Measurements from ENCODE around the gene OR4D2.

OR4D2 gene

DNA sequence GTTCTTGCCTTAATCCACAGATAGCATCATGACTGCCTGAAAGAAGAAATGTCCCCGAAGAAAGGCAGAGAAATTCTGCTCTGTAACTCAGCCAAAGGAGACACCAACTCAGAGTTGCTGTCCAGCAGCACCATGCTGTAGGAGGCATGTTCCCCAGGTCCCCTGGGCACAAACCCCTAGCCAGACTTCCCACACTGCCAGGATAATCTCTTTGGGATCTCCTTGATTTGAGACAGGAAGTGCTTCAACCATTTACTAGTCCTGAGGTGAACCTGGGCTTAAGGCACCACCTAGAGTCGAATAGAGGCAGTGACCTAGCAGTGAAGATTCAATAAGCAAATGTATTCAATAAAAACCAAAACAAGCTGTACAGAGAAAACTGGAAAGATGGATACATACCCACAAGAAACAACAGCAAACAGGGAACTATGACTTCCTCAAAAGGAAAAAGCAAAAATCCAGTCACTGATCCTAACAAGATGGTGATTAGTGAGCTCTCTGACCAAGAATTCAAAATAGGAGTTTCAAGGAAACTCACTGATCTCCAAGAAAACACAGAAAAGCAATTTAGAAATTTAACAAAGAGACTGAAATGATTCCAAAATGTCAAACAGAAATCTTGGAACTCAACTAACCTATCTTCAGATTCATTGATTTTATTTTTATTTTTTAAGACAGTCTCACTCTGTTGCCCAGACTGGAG, 5.7 kb downstream of the OR4D2 start:
- peak in 2 of 3 donors; percentile 10 to 14 for DNase-seq (ENCODE audit: low read depth in 3 of 3, low spot score in 1 of 3)

DNA sequence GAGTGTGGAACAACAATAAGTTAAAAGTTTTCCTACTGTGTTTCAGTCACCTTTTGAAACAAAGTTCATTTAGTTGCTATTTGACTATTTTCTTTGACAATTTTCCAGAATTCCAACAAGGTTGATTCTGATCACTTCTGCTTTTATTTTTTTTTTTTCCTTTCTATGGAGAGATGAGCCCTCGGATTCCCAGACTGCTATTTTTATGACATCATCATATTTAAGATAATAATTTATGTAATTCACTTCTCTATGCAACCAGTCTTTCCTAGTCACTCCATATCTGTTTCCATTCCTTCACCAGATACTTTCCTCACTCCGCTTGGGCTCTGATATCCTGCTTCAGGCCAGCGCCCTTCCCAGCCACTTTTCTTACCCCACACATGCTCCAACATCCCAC, 8.1 kb downstream of the OR4D2 start:
- DNase-seq (ENCODE audit: low read depth in 3 of 3, low spot score in 1 of 3) = no peak

DNA sequence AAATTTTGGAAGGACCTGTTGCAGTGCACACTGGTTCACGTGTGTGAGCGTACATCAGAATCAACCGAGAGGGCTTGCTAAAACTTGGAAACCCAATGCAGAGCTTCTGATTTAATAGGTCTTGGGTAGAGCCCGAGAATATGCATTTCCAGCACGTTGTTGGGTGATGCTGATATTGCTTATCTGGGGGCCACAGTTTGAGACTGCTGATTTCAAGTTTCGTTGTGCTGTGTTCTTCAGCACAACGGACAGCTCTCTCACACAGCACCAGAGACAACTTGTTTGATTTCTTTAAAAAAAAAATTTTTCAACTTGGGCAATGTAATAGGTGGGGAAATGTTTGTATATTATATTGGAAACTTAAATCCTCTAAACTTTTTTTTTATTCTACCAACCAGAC, 9.4 kb downstream of the OR4D2 start:
- no peak for DNase-seq (ENCODE audit: low read depth in 3 of 3, low spot score in 1 of 3)

DNA sequence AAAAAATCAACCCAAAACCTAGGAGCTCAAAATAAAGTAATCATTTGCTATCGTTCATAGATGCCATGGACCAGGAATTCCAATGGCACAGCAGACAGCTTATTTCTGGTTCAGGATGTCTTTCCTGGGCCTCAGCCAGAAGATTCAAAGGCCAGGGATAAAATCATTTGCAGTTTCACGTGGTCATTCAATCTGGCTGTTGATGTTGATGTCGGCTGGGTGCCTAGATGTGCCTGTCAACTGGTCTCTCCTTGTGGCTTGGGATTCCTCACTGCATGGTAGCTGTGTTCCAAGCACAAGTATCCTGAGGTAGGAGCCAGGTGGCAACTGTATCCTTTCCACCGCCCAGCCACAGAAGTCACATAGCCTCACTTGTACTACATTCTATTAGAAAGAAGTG, 15.0 kb downstream of the OR4D2 start:
- no peak for DNase-seq (ENCODE audit: low read depth in 3 of 3, low spot score in 1 of 3)

DNA sequence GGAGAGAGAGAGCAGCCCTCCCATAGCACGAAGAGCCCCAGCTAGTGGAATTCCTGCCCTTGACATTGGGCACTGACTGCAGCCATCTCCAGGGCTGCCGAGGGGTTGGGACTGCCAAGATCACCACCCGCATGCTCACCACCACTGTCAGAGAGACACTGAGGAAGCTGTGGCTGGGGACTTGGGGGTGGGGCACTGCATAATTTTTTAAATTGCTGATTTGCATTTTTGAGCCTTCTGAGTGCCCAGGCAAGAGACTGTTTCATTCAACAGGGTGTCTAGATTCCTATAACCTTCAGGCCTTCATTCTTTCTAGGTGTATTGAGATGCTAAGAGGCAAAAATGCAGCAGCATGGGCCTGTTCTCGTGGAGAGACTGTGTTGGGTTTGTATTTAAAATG, 16.7 kb downstream of the OR4D2 start:
- no peak for DNase-seq (ENCODE audit: low read depth in 3 of 3, low spot score in 1 of 3)

DNA sequence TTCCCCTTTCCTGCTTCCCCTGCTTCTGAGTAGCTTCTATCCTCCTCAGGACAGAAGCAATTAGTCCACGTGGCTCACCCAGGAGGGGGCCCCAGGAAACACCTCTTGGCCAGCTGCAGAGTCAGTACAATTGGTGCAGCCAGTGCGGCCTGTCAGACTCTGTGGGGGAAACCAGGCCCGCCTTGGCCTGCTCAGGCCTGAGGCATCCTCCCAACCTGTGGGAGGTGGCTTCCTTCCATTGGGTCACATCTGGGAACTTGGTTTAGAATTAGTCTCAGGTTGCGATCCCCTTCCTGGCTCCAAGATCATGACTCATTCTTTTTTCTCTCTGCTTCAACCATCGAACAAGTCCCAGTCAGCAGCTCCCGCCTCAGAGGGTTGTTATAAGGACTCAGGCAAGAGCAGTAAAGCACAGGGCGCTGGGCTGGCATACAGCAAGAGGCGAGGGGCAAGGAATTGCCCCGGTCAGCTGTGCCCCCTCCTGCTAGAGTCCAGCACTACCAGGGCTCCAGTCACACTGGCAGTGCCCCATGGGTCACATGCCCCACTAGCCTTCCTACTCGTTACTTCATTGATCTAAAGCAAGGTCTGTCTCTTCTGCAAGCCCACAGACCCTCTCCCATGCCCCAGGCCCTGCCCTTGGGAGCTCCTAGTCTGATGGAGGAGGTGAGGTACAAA, 17.7 kb downstream of the OR4D2 start:
- DNase-seq (ENCODE audit: low read depth in 3 of 3, low spot score in 1 of 3) = no peak

DNA sequence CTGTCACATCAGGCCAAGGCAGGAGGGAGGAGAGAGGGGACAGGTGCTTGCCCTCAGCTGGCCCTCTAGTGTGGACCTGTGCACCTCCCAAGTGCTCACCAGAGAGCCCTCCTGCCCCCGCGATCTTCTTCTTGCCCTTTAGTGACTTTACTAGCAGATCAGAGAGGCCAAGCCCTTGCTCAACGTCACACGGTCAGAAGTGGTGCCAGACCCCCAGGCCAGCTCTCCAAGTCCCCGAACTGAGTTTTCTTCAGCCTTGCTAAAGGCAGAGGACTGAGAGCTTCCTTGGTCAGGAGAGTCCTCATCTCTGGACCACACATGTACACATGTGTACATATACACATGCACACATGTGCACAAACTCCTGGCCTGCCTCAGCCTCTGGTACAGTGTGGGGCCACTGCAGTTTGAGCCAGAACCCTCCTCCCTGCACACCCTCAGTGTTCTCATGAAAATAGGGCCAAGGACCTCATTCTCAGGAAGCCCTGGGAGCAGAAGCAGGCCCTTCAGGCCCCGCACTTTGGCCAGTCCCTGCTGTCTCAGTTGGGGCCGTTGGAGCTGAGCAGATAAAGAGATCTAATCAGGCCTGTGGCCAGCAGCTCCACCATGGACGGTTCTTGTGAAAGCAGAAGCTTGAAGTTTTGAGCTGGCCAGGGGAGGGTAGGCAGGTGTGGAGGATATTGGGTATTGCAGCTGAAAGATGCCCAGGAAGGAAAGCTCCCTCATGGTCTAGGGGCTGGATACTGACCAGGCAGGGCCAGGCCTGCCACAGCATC, 18.4 kb downstream of the OR4D2 start:
- no peak for DNase-seq (ENCODE audit: low read depth in 3 of 3, low spot score in 1 of 3)

DNA sequence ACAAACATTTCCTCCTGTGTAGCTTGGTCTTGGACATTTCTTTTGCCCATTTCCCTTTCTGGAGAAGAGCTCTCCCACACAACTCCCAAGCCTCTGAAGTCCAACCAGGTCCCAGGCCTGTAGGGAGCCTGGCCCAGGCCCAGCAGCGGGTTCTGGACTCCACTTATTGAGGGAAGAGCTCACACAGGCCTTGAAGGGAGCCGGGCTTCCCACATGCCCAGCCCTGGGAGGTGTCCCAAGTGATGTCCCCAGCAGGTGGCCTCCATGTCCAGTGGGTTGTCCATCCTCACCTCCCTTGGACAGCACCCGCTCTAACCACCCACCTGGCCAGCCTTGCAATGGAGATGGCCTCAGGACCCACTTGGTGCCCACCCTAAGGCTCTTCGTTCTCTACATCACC, 19.8 kb downstream of the OR4D2 start:
- DNase-seq (ENCODE audit: low read depth in 3 of 3, low spot score in 1 of 3) = no peak

DNA sequence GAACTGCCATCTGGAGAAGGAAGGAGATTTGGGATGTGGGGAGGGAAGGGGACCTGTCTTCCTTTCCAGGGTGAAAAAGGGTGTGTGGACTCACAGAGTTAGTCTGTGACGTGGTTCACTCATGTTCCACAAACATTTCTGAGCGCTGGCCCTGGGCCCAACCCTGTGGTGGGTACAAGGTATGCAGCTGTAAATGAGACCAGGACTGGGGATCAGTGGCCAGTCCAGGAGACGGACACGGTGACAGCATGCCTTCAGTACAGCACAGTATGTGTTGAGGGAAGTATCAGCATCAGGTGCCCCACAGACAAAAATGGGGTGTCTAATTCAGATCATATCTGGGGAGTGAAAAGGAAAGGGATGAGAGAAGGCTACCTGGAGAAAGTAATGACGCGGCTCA, 20.3 kb downstream of the OR4D2 start:
- no peak for DNase-seq (ENCODE audit: low read depth in 3 of 3, low spot score in 1 of 3)

DNA sequence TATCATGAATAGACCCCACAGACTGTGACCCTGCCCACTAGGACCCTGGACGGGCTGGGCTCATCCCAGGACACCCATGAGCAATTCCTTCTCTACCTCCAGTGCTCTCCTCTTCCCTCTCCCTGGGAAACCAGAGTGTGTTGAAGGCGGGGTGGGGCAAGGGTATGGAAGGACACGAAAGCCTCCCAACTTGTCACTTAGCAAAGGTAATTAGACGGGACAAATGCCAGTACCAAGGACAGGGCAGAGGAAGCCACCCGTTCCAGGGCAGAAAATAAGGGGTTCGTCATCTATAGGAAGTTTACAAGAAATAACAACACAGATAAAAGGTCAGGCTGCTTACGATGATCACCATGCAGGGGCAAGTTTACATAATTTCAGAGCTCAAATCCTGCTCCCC, 20.9 kb downstream of the OR4D2 start:
- DNase-seq (ENCODE audit: low read depth in 3 of 3, low spot score in 1 of 3) = no peak

DNA sequence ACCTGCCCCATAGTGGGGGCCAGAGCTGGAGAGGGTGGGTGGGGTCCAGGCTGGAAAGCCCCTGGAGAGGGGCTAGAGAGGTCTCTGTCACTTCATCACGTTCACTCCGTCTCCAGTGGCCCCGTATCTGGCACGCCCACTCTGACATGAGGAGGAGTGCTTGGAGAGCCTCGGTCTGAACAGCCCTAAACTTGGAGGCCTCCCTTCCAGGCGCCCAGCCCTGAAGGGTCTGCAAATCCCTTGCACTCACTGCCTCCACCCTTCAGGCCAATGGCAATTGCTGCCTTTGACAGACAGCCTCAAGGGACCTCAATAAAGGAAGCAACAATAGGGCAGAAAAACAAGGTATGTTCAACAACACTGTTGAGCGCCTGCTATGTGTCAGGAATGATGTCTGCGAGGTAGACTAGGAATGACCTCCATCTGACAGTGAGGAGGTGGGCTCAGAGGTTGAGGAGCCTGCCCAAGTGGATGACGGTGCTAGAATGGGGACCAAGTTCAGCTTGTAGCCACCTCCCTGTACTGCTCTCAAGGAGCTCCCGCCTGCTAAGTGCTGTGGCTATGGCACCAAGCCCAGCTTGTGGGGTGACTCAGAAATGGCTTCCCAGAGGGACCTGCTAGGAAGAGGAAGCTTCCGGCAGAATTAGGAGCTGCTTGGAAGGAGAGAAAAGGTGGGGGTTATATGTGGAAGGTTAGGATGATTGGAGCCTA, 22.8 kb downstream of the OR4D2 start:
- no peak for DNase-seq (ENCODE audit: low read depth in 3 of 3, low spot score in 1 of 3)

DNA sequence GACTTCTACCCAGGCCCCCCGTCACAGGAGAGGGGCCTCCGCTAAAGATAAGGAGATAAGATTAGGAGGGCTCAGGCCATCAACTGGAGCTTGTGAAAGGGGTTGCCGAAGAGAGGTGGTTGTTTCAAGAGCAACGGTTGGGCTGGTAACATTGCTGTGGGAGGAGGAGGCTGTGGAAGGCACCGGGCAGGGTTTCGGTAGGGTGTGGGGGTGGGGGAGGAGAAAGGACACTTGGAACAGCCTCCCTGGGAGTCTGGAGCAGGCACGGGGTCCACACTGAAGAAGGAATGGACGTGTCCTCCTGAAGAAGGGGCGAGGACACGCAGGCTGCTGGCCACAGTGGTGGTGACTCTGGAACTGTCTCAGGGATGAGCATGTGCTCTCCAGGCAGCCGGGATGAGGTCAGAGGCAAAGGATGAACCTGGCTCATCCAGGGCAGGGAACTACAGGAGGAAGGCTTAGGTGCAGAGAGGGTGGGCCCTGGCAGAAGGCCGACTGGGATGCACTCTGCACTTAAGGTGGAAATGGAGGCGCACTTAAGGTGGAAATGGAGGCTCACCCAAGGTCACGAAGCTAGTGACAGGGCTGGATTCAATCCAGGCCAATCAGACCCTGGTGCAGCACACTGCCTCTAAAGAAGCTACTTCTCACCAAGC, 24.6 kb downstream of the OR4D2 start:
- no peak for DNase-seq (ENCODE audit: low read depth in 3 of 3, low spot score in 1 of 3)

DNA sequence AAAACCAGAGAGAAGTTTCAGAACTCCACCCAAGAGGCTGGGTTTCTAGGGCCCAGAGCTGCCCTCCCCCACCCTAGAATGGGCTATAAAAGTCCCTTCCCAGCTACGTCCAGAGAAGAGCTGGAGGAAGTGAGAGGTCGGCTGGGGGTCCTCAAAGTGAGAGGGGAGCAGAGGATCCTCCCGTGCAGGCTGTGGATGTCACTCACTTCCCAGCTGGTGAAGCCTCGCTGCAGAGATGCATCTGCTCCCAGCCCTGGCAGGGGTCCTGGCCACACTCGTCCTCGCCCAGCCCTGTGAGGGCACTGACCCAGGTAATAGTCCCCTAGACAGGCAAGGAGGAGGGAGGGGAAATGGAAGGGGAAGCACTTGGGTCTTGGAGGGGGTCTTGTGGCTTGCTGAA, 25.8 kb downstream of the OR4D2 start, which contains the start of gene EPX:
EPX (plus strand) TSS at position 115 of the 400 bp plus-strand sequence; CDS start at position 236, 121 bp downstream.
- no peak for DNase-seq (ENCODE audit: low read depth in 3 of 3, low spot score in 1 of 3)

DNA sequence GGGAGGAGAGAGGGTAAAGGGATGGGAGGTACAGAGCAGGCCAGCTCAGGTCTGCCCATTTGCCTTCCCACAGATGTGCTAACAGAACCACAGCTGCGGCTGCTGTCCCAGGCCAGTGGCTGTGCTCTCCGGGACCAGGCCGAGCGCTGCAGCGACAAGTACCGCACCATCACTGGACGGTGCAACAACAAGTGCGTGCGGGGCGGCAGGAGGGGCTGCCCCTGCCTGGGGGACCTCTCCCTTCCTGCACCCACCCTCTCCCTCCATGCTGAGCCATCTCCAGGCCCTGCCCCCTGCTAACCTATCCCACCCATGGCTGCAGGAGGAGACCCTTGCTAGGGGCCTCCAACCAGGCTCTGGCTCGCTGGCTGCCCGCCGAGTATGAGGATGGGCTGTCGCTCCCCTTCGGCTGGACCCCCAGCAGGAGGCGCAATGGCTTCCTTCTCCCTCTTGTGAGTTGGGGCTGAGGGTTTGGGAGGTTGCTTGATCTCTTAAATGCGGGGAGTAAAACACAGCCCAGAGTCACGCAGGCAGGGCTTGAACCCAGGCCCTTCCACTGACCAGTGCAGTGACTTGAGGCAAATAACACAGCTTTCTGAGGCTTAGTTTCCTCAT, 27.0 kb downstream of the OR4D2 start:
- no peak for DNase-seq (ENCODE audit: low read depth in 3 of 3, low spot score in 1 of 3)

DNA sequence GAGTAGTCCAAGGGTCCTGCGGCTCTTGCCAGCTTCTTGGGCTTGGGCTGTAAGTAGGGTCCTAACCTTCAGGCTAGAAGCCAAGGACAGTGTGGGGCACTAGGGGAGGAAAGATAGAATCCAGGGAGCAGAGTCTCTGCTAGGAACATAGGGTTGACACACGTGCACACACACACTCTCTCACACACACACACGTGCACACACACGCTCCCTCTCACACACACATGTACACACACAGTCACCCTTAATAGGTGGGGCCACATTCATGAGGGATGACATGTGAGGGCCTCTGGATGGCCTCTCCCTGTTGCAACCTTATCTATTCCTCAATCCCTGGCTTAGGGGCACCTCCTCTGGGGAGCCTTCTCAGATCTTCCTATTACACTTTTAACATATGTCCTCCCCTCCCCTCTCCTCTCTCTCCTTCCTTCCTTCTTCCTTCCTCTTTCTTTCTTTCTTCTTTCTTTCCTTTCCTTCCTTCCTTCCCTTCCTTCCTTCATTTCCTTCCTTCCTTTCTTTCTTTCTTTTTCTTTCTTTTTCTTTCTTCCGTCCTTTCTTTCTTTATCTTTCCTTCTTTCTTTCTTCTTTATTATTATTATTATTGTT, 28.8 kb downstream of the OR4D2 start:
- no peak for DNase-seq (ENCODE audit: low read depth in 3 of 3, low spot score in 1 of 3)

DNA sequence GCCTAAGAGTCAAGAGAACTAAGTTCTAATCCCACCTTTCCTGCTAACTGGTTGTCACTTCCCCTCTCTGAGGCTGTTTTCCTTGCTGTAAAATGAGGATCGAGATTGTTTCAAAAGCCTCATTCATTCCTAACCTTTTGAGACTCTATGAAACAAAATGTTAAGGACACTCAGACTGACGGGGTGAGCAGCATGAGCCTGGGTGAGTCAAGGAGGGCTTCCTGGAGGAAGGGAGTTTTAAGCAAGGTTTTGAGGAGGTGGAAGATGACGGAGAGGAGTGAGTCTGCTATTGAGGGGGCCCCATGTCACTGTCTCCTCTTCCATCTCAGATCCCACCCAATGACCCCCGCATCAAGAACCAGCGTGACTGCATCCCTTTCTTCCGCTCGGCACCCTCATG, 29.8 kb downstream of the OR4D2 start:
- DNase-seq (ENCODE audit: low read depth in 3 of 3, low spot score in 1 of 3) = no peak

DNA sequence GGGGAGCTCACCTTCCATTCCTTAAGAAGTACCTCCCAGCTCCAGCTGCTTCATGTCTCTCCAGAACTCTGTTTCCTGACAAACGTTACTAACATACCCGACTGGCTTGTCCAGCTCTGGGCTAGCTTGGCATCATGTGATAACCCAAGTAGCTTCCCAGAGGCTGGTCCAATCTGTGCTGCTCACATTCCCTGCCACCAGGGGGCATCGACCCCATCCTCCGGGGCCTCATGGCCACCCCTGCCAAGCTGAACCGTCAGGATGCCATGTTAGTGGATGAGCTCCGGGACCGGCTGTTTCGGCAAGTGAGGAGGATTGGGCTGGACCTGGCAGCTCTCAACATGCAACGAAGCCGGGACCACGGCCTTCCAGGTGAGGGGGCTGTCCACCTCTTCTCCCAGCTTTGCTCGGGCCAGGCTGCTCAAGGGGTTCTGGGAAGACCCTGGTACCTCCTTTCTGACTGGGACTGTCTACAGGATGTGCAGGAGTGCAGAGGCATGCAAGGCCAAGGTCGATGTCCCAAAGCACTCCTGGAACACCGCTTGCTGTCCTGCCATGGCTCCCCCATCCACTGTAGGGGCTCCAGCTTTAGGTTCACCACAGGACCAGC, 33.3 kb downstream of the OR4D2 start:
- DNase-seq (ENCODE audit: low read depth in 3 of 3, low spot score in 1 of 3) = peak in 2 of 3 donors; percentile 11 to 39

DNA sequence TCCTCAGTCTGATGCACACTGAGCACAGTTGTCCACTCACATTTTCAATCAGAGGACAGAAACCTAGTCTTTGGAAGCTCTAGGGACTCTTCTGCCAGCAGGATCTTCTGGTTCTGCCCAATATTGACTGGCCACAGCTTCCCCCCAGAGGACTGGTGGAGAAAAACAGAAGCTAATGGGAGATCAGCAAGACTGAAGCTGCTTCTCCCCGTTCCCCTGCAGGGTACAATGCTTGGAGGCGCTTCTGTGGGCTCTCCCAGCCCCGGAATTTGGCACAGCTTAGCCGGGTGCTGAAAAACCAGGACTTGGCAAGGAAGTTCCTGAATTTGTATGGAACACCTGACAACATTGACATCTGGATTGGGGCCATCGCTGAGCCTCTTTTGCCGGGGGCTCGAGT, 36.1 kb downstream of the OR4D2 start:
- DNase-seq (ENCODE audit: low read depth in 3 of 3, low spot score in 1 of 3) = no peak

DNA sequence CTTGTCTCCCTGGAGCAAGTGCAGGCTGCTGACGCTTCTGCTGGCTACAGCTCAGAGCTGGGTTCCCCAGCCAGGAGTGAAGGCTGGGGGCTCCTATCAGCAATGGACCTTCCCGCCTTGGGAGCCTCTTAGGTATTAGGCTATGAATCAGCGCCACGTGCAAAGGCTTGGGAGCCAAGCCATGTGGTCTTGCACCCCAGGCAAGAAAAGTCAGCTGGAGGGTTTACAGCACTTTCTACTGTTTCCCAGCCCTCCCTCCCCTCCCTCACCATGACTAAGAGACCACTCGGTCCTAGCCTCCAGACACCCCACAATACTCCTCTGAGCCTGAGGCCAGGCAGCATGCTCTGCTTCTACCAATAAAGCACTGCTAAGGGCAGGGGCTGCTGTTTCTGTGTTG, 38.0 kb downstream of the OR4D2 start:
- DNase-seq (ENCODE audit: low read depth in 3 of 3, low spot score in 1 of 3) = no peak

DNA sequence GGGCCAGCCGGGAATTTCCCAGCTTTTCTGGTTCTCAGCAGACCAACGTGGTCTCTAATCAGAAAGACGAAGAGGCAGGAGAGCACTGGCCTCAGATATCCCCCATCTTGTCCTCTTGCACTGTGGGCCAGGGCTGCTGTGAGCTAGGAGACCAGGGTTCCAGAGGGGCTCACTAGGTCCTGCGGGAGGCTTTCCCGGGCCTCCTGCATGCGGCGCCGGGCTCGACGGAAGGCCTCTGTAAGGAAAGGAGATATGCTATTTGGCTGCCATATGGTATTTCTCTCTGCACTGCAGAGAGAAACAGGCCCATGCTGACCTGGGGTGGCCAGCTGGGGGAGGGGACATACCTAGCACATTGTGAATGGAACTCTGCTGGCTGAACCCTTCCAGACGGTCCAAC, 39.2 kb downstream of the OR4D2 start:
- no peak for DNase-seq (ENCODE audit: low read depth in 3 of 3, low spot score in 1 of 3)
